ENCODE results near the gene TSPAN2. TPM values are rescaled to one million over a fixed set of nuclear protein-coding genes. Genes with fewer than 3 reads are reported as not detected.
A peak's percentile ranks its signal among the peaks of the same experiment; 100 is the strongest.

TSPAN2 gene
- polyA plus RNA-seq, 3 donors, result 3.5 to 20.6 (median 16.7) TPM

DNA sequence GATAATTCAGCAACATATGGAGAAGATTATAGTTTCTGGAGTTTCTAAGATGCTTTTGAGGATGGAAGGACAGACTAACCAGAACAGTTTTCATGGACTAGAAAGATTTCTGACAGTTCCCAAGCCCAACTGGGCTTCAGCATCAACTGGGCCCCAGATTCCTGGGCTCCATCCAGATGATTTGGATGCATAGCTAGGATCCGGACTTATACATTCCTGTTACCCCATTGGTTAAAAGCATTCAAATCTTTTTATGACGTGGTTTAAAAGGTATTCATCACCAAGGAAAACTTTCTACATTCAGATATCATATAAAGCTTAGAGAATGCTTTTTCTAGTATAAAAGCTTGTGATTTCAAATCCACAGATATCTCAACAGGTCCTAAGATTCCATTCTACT lies 30.0 kb downstream of the TSPAN2 start:
- H3K27me3 ChIP-seq (ENCODE audit: control insufficient read depth in 2 of 2, insufficient read depth in 2 of 2, low read length in 2 of 2), result no peaks in the 10 kb centered on the region
- TF ChIP-seq, protein P1, sequence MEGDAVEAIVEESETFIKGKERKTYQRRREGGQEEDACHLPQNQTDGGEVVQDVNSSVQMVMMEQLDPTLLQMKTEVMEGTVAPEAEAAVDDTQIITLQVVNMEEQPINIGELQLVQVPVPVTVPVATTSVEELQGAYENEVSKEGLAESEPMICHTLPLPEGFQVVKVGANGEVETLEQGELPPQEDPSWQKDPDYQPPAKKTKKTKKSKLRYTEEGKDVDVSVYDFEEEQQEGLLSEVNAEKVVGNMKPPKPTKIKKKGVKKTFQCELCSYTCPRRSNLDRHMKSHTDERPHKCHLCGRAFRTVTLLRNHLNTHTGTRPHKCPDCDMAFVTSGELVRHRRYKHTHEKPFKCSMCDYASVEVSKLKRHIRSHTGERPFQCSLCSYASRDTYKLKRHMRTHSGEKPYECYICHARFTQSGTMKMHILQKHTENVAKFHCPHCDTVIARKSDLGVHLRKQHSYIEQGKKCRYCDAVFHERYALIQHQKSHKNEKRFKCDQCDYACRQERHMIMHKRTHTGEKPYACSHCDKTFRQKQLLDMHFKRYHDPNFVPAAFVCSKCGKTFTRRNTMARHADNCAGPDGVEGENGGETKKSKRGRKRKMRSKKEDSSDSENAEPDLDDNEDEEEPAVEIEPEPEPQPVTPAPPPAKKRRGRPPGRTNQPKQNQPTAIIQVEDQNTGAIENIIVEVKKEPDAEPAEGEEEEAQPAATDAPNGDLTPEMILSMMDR (IDR thresholded peaks at IDR 0.05), result no peak
- peaks cover 7 to 17% of the 10 kb centered on the region in 2 donors for H3K36me3 Mint-ChIP-seq
- no peaks in the 10 kb centered on the region for H3K79me2 ChIP-seq (ENCODE audit: insufficient read depth, low read length)
- intact Hi-C loops (cut with micrococcal nuclease), result loop anchor here in 1 of 2 donors (10.0 kb wide), 1 partner anchor 75 kb away; no protein-coding TSS in a partner anchor
- H3K4me1 ChIP-seq (ENCODE audit: control insufficient read depth in 1 of 2, insufficient read depth in 2 of 2, low read length in 2 of 2), result peaks cover 20 to 21% of the 10 kb centered on the region in 2 donors
- no peak overlapping the region for H3K4me3 ChIP-seq (replicated peaks in 1 of 3; ENCODE audit: low read depth in 2 of 3, low read length in 3 of 3)
- H3K27ac Mint-ChIP-seq, result no peak overlapping the region
- H3K27ac ChIP-seq (ENCODE audit: low read depth in 1 of 2, low read length in 2 of 2), result no peak overlapping the region
- H3K4me3 Mint-ChIP-seq, result no peak overlapping the region
- no peak overlapping the region for H3K9ac ChIP-seq (ENCODE audit: insufficient read depth, low read length, poor library complexity, severe bottlenecking)
- H3K9me3 ChIP-seq (replicated peaks in 1 of 2; ENCODE audit: control insufficient read depth in 1 of 2, insufficient read depth in 1 of 2, low read length in 2 of 2), result no peaks in the 10 kb centered on the region
- no peaks in the 10 kb centered on the region for H3K27me3 Mint-ChIP-seq (ENCODE audit: low read depth in 3 of 3)
- H2AFZ ChIP-seq (ENCODE audit: insufficient read depth, low read depth, low read length, poor library complexity, severe bottlenecking), result no peak overlapping the region
- H3K4me1 Mint-ChIP-seq, result peaks cover 29% of the 10 kb centered on the region
- peaks cover 2 to 22% of the 10 kb centered on the region in 2 donors for H3K36me3 ChIP-seq (replicated peaks in 1 of 2; ENCODE audit: control insufficient read depth in 1 of 2, insufficient read depth in 2 of 2, low read length in 2 of 2)
- H3K4me2 ChIP-seq (replicated peaks; ENCODE audit: extremely low read depth, low read length, poor library complexity, severe bottlenecking), result no peak overlapping the region
- no peaks in the 10 kb centered on the region for H3K9me3 Mint-ChIP-seq
- H4K20me1 ChIP-seq (ENCODE audit: insufficient read depth, low read length), result no peaks in the 10 kb centered on the region
- WGBS (ENCODE audit: insufficient coverage), result no CpG with 5 or more reads among the region's 2 CpGs
- no peak for DNase-seq

DNA sequence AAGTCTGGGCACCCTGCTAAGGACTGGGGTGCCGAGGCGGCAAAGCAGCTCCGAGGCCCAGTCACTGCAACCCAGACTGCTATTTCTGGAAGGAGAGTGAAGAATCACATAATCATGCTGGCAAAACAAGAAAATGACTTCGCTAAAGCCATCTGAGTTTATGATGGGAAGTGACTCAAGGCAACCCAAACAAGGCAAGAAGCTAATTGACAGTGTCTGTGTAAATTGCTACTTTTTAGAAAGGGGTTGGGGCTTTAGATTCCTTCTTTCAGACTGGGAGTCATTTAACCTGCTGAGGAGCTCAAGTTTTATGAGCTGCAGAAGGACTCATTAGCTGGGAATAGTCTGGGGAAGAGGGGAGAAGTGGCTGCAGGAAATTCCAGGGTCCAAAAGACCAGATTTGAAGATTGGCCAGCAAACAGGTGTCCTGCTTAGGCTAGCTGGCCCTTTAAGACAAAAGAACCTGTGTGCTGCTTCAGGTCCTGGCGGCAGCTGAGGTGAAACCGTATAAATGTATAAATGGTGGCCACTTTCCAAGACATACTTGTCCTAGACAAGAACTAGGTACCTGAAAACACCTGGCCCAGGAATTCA lies 31.5 kb downstream of the TSPAN2 start:
- DNase-seq, result no peak
- H3K4me1 Mint-ChIP-seq, result peaks cover 16% of the 10 kb centered on the region
- Histone ChIP-seq H3K4me3 (replicated peaks in 1 of 3; ENCODE audit: low read depth in 2 of 3, low read length in 3 of 3) (no peak overlapping the region), H3K4me2 (replicated peaks; ENCODE audit: extremely low read depth, low read length, poor library complexity, severe bottlenecking) (no peak overlapping the region), H2AFZ (ENCODE audit: insufficient read depth, low read depth, low read length, poor library complexity, severe bottlenecking) (no peak overlapping the region), H3K9ac (ENCODE audit: insufficient read depth, low read length, poor library complexity, severe bottlenecking) (no peak overlapping the region), H4K20me1 (ENCODE audit: insufficient read depth, low read length) (no peaks in the 10 kb centered on the region), H3K79me2 (ENCODE audit: insufficient read depth, low read length) (no peaks in the 10 kb centered on the region), H3K9me3 (replicated peaks in 1 of 2; ENCODE audit: control insufficient read depth in 1 of 2, insufficient read depth in 1 of 2, low read length in 2 of 2) (no peaks in the 10 kb centered on the region), H3K27ac (ENCODE audit: low read depth in 1 of 2, low read length in 2 of 2) (no peak overlapping the region), H3K4me1 (ENCODE audit: control insufficient read depth in 1 of 2, insufficient read depth in 2 of 2, low read length in 2 of 2) (peaks cover 14 to 16% of the 10 kb centered on the region in 2 donors), H3K36me3 (replicated peaks in 1 of 2; ENCODE audit: control insufficient read depth in 1 of 2, insufficient read depth in 2 of 2, low read length in 2 of 2) (peaks cover 2 to 27% of the 10 kb centered on the region in 2 donors), H3K27me3 (ENCODE audit: control insufficient read depth in 2 of 2, insufficient read depth in 2 of 2, low read length in 2 of 2) (no peaks in the 10 kb centered on the region)
- peaks cover 10 to 14% of the 10 kb centered on the region in 2 donors for H3K36me3 Mint-ChIP-seq
- H3K27ac Mint-ChIP-seq, result peak overlapping the region in 1 of 7 donors; percentile 23
- no peak overlapping the region for H3K4me3 Mint-ChIP-seq
- 95% methylated on average over 6 of the region's 6 CpGs for WGBS (ENCODE audit: insufficient coverage)
- TF ChIP-seq, protein P1 (IDR thresholded peaks at IDR 0.05), result no peak
- no peaks in the 10 kb centered on the region for H3K9me3 Mint-ChIP-seq
- intact Hi-C loops (cut with micrococcal nuclease), result loop anchor here in 1 of 2 donors (10.0 kb wide), 1 partner anchor 73 kb away; no protein-coding TSS in a partner anchor
- no peaks in the 10 kb centered on the region for H3K27me3 Mint-ChIP-seq (ENCODE audit: low read depth in 3 of 3)

Measured in CD14-positive monocyte (primary cell).